A549 (cell line): ENCODE data around the gene MCM10. TPM values are rescaled to one million over a fixed set of nuclear protein-coding genes. Genes with fewer than 3 reads are reported as not detected.

Experiments used
- ATAC-seq, 2 experiments: fragments of 200-7000 bp in 1 of 2; fragments of >200 bp in 1 of 2; cut with Nextera tagmentation in 1 of 2; cut with Tn5 transposase in 1 of 2; 3 replicates each; pipeline versions ENCODE4 v1.8.0 to v1.9.1; 2018 to 2020; ENCODE audit warnings: mild to moderate bottlenecking in 1 of 2, moderate library complexity in 1 of 2
- CTCF ChIA-PET: fragments of 300-600 bp; sonication (Branson Sonifier 250); formaldehyde crosslinking; extraction: SDS; loops from one replicate; lab custom pipeline; 2021; ENCODE audit warnings: antibody characterized with exemption, inconsistent platforms; lab: Yijun Ruan, JAX
- POLR2A ChIA-PET: fragments of 350-600 bp; formaldehyde crosslinking; extraction: SDS; loops from one replicate; lab custom pipeline; 2021; ENCODE audit warnings: antibody characterized with exemption, inconsistent platforms; lab: Yijun Ruan, JAX
- DNase-seq, 2 experiments: peaks; one replicate each; pipeline versions ENCODE4 v3.0.0 to v3.0.0-alpha.2; 2011 to 2016; ENCODE audit warnings: low read depth in 1 of 2, low spot score in 1 of 2
- FAIRE-seq: peaks from 2 replicates; lab custom pipeline; 2011; peaks lifted over from hg19 to GRCh38; lab: Jason Lieb, UNC
- H3K27ac ChIP-seq, 2 experiments: fragments of >200 bp; sonication (Bioruptor Twin); formaldehyde crosslinking; 3 replicates each; pipeline ENCODE4 v1.5.1; 2016 to 2017
- H3K4me1 ChIP-seq: fragments of >200 bp; sonication (Bioruptor Twin); formaldehyde crosslinking; 3 replicates; pipeline ENCODE4 v1.6.1; 2016
- H3K4me2 ChIP-seq: fragments of >200 bp; sonication (Bioruptor Twin); formaldehyde crosslinking; 3 replicates; pipeline ENCODE4 v1.6.1; 2016
- H3K4me3 ChIP-seq: fragments of >200 bp; sonication (Bioruptor Twin); formaldehyde crosslinking; 3 replicates; pipeline ENCODE4 v1.5.1; 2016
- H3K9me3 ChIP-seq: fragments of >200 bp; sonication (Bioruptor Twin); formaldehyde crosslinking; 3 replicates; pipeline ENCODE4 v1.6.1; 2016
- BCL3 ChIP-seq: fragments of >200 bp; sonication (Bioruptor Twin); formaldehyde crosslinking; IDR thresholded peaks from 3 replicates; pipeline ENCODE4 v1.6.1; 2016
- BHLHE40 ChIP-seq: IDR thresholded peaks from 2 replicates; pipeline ENCODE4 v1.6.1; 2012; ENCODE audit warnings: low read depth, low read length, inconsistent platforms
- CBX8 ChIP-seq: fragments of 200-600 bp; sonication (generic); IDR thresholded peaks from 2 replicates; pipeline ENCODE4 v1.6.1; 2016
- CHD2 ChIP-seq: fragments of 150-350 bp; IDR thresholded peaks from 2 replicates; pipeline ENCODE4 v1.6.1; 2014; ENCODE audit warnings: low read length; ENCODE audit not compliant: partially characterized antibody
- CTCF ChIP-seq: fragments of >200 bp; sonication (Bioruptor Twin); formaldehyde crosslinking; IDR thresholded peaks from 3 replicates; pipeline ENCODE4 v1.5.1; 2016
- EHF ChIP-seq: fragments of 250-450 bp; sonication (Bioruptor Pico); IDR thresholded peaks from 2 replicates; pipeline ENCODE4 v1.5.0; 2020; ENCODE audit warnings: mild to moderate bottlenecking
- ESRRA ChIP-seq: fragments of 150-350 bp; IDR thresholded peaks from 2 replicates; pipeline ENCODE4 v1.6.1; 2014; ENCODE audit warnings: mild to moderate bottlenecking, low read length, borderline replicate concordance
- FOSB ChIP-seq: fragments of 250-450 bp; sonication (Bioruptor Pico); IDR thresholded peaks from 2 replicates; pipeline ENCODE4 v1.5.0; 2020; ENCODE audit warnings: mild to moderate bottlenecking, moderate library complexity
- FOSL2 ChIP-seq, 2 experiments: fragments of 450-650 bp in 1 of 2; fragments of >200 bp in 1 of 2; sonication (Bioruptor Twin) in 1 of 2; formaldehyde crosslinking; IDR thresholded peaks; 2 replicates each; pipeline versions ENCODE4 v1.5.0 to v1.6.1; 2016 to 2020; ENCODE audit warnings: mild to moderate bottlenecking in 1 of 2, moderate library complexity in 1 of 2
- GATA3 ChIP-seq: IDR thresholded peaks from 2 replicates; pipeline ENCODE4 v1.6.1; 2012; ENCODE audit warnings: borderline replicate concordance
- HMGXB4 ChIP-seq: fragments of 250-450 bp; sonication (Bioruptor Pico); IDR thresholded peaks from 2 replicates; pipeline ENCODE4 v1.5.0; 2021; ENCODE audit warnings: mild to moderate bottlenecking, moderate library complexity, borderline replicate concordance
- JUN ChIP-seq, 2 experiments: fragments of >200 bp; sonication (Bioruptor Twin); formaldehyde crosslinking; IDR thresholded peaks; 2 replicates in 1 of 2; 3 replicates in 1 of 2; pipeline ENCODE4 v1.6.1; 2016 to 2017
- JUNB ChIP-seq: fragments of >200 bp; sonication (Bioruptor Twin); formaldehyde crosslinking; IDR thresholded peaks from 2 replicates; pipeline ENCODE4 v1.6.1; 2016
- MAX ChIP-seq: IDR thresholded peaks from 2 replicates; pipeline ENCODE4 v1.6.1; 2012
- NPAS2 ChIP-seq: fragments of 250-450 bp; sonication (Bioruptor Pico); IDR thresholded peaks from 2 replicates; pipeline ENCODE4 v1.8.0; 2022; ENCODE audit warnings: mild to moderate bottlenecking, moderate library complexity, borderline replicate concordance
- NR3C1 ChIP-seq: fragments of >200 bp; sonication (Bioruptor Twin); formaldehyde crosslinking; IDR thresholded peaks from 3 replicates; pipeline ENCODE4 v1.6.1; 2017
- PBX3 ChIP-seq: IDR thresholded peaks from 2 replicates; pipeline ENCODE4 v1.6.1; 2012
- POLR2A ChIP-seq: IDR thresholded peaks from 2 replicates; pipeline ENCODE4 v1.6.1; 2012; ENCODE audit warnings: mild to moderate bottlenecking, low read length
- RCOR1 ChIP-seq: fragments of 150-350 bp; IDR thresholded peaks from 2 replicates; pipeline ENCODE4 v1.6.1; 2014; ENCODE audit warnings: antibody characterized with exemption, low read length, low read depth
- REST ChIP-seq: fragments of 200-600 bp; sonication (generic); IDR thresholded peaks from 2 replicates; pipeline ENCODE4 v1.6.1; 2016; ENCODE audit warnings: antibody characterized with exemption, mild to moderate bottlenecking, moderate library complexity
- RFX5 ChIP-seq: fragments of 450-650 bp; IDR thresholded peaks from 2 replicates; pipeline ENCODE4 v1.7.1; 2014; ENCODE audit warnings: antibody characterized with exemption, mild to moderate bottlenecking, moderate library complexity
- SREBF2 ChIP-seq: fragments of 450-650 bp; IDR thresholded peaks from 2 replicates; pipeline ENCODE4 v1.6.1; 2014; ENCODE audit warnings: mild to moderate bottlenecking, moderate library complexity
- TFCP2L1 ChIP-seq: fragments of 250-450 bp; sonication (Bioruptor Pico); IDR thresholded peaks from 2 replicates; pipeline ENCODE4 v1.5.0; 2021; ENCODE audit warnings: mild to moderate bottlenecking
- TP53 ChIP-seq: fragments of 250-450 bp; sonication (Bioruptor Pico); IDR thresholded peaks from 2 replicates; pipeline ENCODE4 v1.5.0; 2021; ENCODE audit warnings: mild to moderate bottlenecking, moderate library complexity
- ZFP36 ChIP-seq: fragments of 450-650 bp; IDR thresholded peaks from 2 replicates; pipeline ENCODE4 v1.6.1; 2014; ENCODE audit warnings: borderline replicate concordance; ENCODE audit not compliant: partially characterized antibody
- ZSCAN20 ChIP-seq: fragments of 250-450 bp; sonication (Bioruptor Pico); IDR thresholded peaks from 2 replicates; pipeline ENCODE4 v1.8.0; 2022; ENCODE audit warnings: mild to moderate bottlenecking, moderate library complexity
- WGBS: methylation state at CpG from one replicate; pipeline ENCODE4 v1.1.6; 2017; ENCODE audit errors: missing lambda C conversion rate; 5-methylcytosine and 5-hydroxymethylcytosine counted together
- polyA plus RNA-seq, 4 experiments: library from polyadenylated mRNA; depleted of rRNA in 3 of 4; stranded (reverse); fragments of >200 nt; fragmentation: RNase III in 1 of 4; extraction: RNeasy Plus Mini Kit Qiagen cat#74134 plus additional on column Dnase treatment in 1 of 4; gene quantifications; 2 replicates in 3 of 4; 3 replicates in 1 of 4; pipeline ENCODE4 v1.2.3, GENCODE V29; 2011 to 2017

The MCM10 gene
- polyA plus RNA-seq, 2 of the 4 experiments (the other 2 are of a cell fraction): 24.3 to 24.4 TPM

GRCh38 chr10:13189961-13190360 lies 28.6 kb downstream of the MCM10 start:
- CTCF ChIA-PET: interaction anchor here (0.9 to 1.0 kb wide), 2 partner anchors 28 to 112 kb away, joined by 3 to 5 read pairs; partner anchors contain the start of gene MCM10
- no peak for TF ChIP-seq ZFP36
- TF ChIP-seq TP53 (CRISPR knock-in tag): no peak
- TF ChIP-seq GATA3: no peak
- TF ChIP-seq CHD2: no peak
- TF ChIP-seq POLR2A: no peak
- TF ChIP-seq HMGXB4 (CRISPR knock-in tag): no peak
- TF ChIP-seq CBX8: no peak
- TF ChIP-seq SREBF2: no peak
- no peak for TF ChIP-seq BHLHE40
- no peak for TF ChIP-seq BCL3
- no peak for TF ChIP-seq NR3C1
- TF ChIP-seq JUNB: no peak
- no peak for TF ChIP-seq PBX3
- no peak for TF ChIP-seq MAX
- no peak for TF ChIP-seq EHF (CRISPR knock-in tag)
- TF ChIP-seq FOSB: no peak
- TF ChIP-seq RCOR1: no peak
- no peak for TF ChIP-seq JUN (IDR thresholded peaks at IDR 0.05)
- TF ChIP-seq FOSL2 (IDR thresholded peaks at IDR 0.05): no peak
- TF ChIP-seq FOSL2 (CRISPR knock-in tag; IDR thresholded peaks at IDR 0.05): no peak
- TF ChIP-seq REST: no peak
- TF ChIP-seq, all 56 proteins: peak for 0
- Histone ChIP-seq H3K4me1 (no peaks in the 10 kb centered on the region), H3K4me2 (no peak overlapping the region), H3K9me3 (0 out of 3 replicates have a peak, but pooled peaks cover 4% of the 10 kb centered on the region), H3K4me3 (no peak overlapping the region), H3K27ac (no peak overlapping the region)
- 97% methylated on average over 4 of the region's 4 CpGs for WGBS
- POLR2A ChIA-PET: no interaction called here
- no peak for ATAC-seq
- no peak for DNase-seq
- no peak for FAIRE-seq

- H3K9me3 ChIP-seq: 0 out of 3 replicates have a peak, but pooled peaks cover 4% of the 10 kb centered on the region
- TF ChIP-seq FOSB (no peak), ESRRA (no peak), CTCF (no peak), ZSCAN20 (CRISPR knock-in tag) (no peak), FOSL2 (IDR thresholded peaks at IDR 0.05) (no peak), FOSL2 (CRISPR knock-in tag; IDR thresholded peaks at IDR 0.05) (no peak), TFCP2L1 (CRISPR knock-in tag) (no peak), HMGXB4 (CRISPR knock-in tag) (no peak), NPAS2 (CRISPR knock-in tag) (no peak), RFX5 (no peak)
- TF ChIP-seq, all 56 proteins: peak for 0
- ATAC-seq (no peak), DNase-seq (no peak), FAIRE-seq (no peak)
- Histone ChIP-seq H3K4me1 (no peaks in the 10 kb centered on the region), H3K4me2 (no peak overlapping the region), H3K27ac (no peak overlapping the region), H3K4me3 (no peak overlapping the region)
- 87% methylated on average over 3 of the region's 3 CpGs for WGBS
- ChIA-PET CTCF (interaction anchor here (0.5 to 0.9 kb wide), 2 partner anchors 15 to 1411 kb away, joined by 3 to 4 read pairs; no protein-coding TSS in a partner anchor), POLR2A (no interaction called here)
These were observed 29.5 kb downstream of the MCM10 start for GRCh38 chr10:13190816-13191215.
